GM19099 (cell line): Measurements from ENCODE around the gene SLC16A7.

Source experiments
- POLR2A ChIP-seq: IDR thresholded peaks from 3 replicates; pipeline ENCODE4 v1.6.1; 2011; ENCODE audit warnings: low read depth; ENCODE audit not compliant: insufficient read length; ENCODE audit errors: extremely low read depth

SLC16A7 gene

GRCh38 chr12:59735231-59735630 lies 139.4 kb downstream of the SLC16A7 start:
- TF ChIP-seq POLR2A: no peak

- no peak for TF ChIP-seq POLR2A
These were observed 140.5 kb downstream of the SLC16A7 start for GRCh38 chr12:59736359-59736758.

GRCh38 chr12:59736786-59737185 lies 141.0 kb downstream of the SLC16A7 start:
- TF ChIP-seq POLR2A: no peak

- TF ChIP-seq POLR2A: no peak
These were observed 142.1 kb downstream of the SLC16A7 start for GRCh38 chr12:59737725-59738463.

GRCh38 chr12:59742841-59743240 lies 147.0 kb downstream of the SLC16A7 start:
- no peak for TF ChIP-seq POLR2A

GRCh38 chr12:59744564-59744963 lies 148.7 kb downstream of the SLC16A7 start:
- no peak for TF ChIP-seq POLR2A

GRCh38 chr12:59761542-59761941 lies 165.7 kb downstream of the SLC16A7 start:
- no peak for TF ChIP-seq POLR2A

GRCh38 chr12:59763835-59764234 lies 168.0 kb downstream of the SLC16A7 start:
- TF ChIP-seq POLR2A: no peak

- no peak for TF ChIP-seq POLR2A
These were observed 172.2 kb downstream of the SLC16A7 start for GRCh38 chr12:59768031-59768430.

- TF ChIP-seq POLR2A: no peak
These were observed 184.8 kb downstream of the SLC16A7 start for GRCh38 chr12:59780605-59781135.

- TF ChIP-seq POLR2A: no peak
These were observed 191.8 kb downstream of the SLC16A7 start for GRCh38 chr12:59787610-59788009.

- TF ChIP-seq POLR2A: no peak
These were observed 196.8 kb downstream of the SLC16A7 start for GRCh38 chr12:59792647-59793046.

- TF ChIP-seq POLR2A: no peak
These were observed 207.9 kb downstream of the SLC16A7 start for GRCh38 chr12:59803735-59804134.

- TF ChIP-seq POLR2A: no peak
These were observed 212.6 kb downstream of the SLC16A7 start for GRCh38 chr12:59808317-59808910.

GRCh38 chr12:59811991-59812390 lies 216.2 kb downstream of the SLC16A7 start:
- TF ChIP-seq POLR2A: no peak

GRCh38 chr12:59812716-59813115 lies 216.9 kb downstream of the SLC16A7 start:
- no peak for TF ChIP-seq POLR2A
